ENCODE results near the gene GPSM1.

- TF ChIP-seq CTCF (conservative IDR thresholded peaks at IDR 0.05 in 1 of 2, IDR thresholded peaks at IDR 0.05 in 1 of 2; ENCODE audit: extremely low read depth in 1 of 2, insufficient read depth in 1 of 2, low read depth in 1 of 2, low read length in 2 of 2) (no peak), EZH2 (IDR thresholded peaks at IDR 0.05; ENCODE audit: borderline replicate concordance, low read length) (no peak)
Measured at GRCh38 chr9:136330406-136330990, 3.2 kb downstream of the GPSM1 start.

All from mammary epithelial cell (primary cell).